ENCODE measurements around the gene MFAP3.

DNA sequence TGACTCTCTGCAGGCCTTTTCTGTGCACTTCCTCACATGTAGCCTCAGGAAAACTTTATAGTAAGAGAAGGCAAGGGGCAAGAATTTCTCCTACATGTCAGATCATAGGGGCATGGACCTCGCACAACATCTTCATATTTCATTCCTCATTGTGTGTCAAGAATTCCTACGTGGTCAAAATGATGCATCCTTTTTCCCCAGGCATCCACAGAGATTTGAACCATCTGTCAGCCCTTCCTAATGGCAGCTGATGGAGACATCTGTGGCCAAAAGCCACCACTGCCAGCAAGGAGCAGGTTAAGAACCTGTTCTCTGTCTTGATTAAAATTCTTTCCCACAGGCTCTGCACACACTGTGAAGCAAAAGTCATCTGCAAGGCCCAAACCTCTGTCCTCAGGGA is 42.5 kb downstream of the MFAP3 start:
- no peak for TF ChIP-seq ZNF207 (IDR thresholded peaks at IDR 0.05; ENCODE audit: borderline replicate concordance)
- no peak for TF ChIP-seq SRSF9 (IDR thresholded peaks at IDR 0.05; ENCODE audit: borderline replicate concordance, insufficient read depth, low read depth, low read length, poor library complexity, severe bottlenecking)
